GM21423 (cell line): ENCODE measurements around the gene EEPD1.
A peak's percentile ranks its signal among the peaks of the same experiment; 100 is the strongest.
"Not testable (repeated sequence)": the region's sequence is repeated elsewhere in the genome, so short reads cannot be mapped to it uniquely, and the experiment has no call there.

Source experiments
- ATAC-seq: cut with Tn5 transposase; IDR thresholded peaks from one replicate; pipeline ENCODE4 v1.9.1; 2021; ENCODE audit warnings: mild to moderate bottlenecking, moderate library complexity; ENCODE audit not compliant: unreplicated experiment

EEPD1 gene

GRCh38 chr7:36152756-36153570 is at the start of gene EEPD1:
TSS of gene EEPD1 (plus strand) at chr7:36153254. CDS start at chr7:36154325, 1,071 bp downstream.
- ATAC-seq, result peak; percentile 97

- no peak for ATAC-seq
These were observed 49.1 kb upstream of the EEPD1 start for GRCh38 chr7:36103837-36104561.

GRCh38 chr7:36106972-36107908 is 45.8 kb upstream of the EEPD1 start:
- ATAC-seq, result not testable (repeated sequence)

GRCh38 chr7:36107926-36108631 is 45.0 kb upstream of the EEPD1 start:
- ATAC-seq, result no peak

- no peak for ATAC-seq
These were observed 43.9 kb upstream of the EEPD1 start for GRCh38 chr7:36109013-36109627.

- no peak for ATAC-seq
These were observed 42.5 kb upstream of the EEPD1 start for GRCh38 chr7:36110584-36110983.

GRCh38 chr7:36112969-36113368 is 40.1 kb upstream of the EEPD1 start:
- no peak for ATAC-seq

- no peak for ATAC-seq
These were observed 38.7 kb upstream of the EEPD1 start for GRCh38 chr7:36114355-36114754.

- ATAC-seq, result peak; percentile 99
These were observed 37.4 kb upstream of the EEPD1 start for GRCh38 chr7:36115448-36116321.

GRCh38 chr7:36116347-36117202 is 36.5 kb upstream of the EEPD1 start:
- no peak for ATAC-seq

- ATAC-seq, result no peak
These were observed 35.7 kb upstream of the EEPD1 start for GRCh38 chr7:36117203-36117840.

GRCh38 chr7:36118344-36118743 is 34.7 kb upstream of the EEPD1 start:
- ATAC-seq, result no peak

GRCh38 chr7:36119005-36119706 is 33.9 kb upstream of the EEPD1 start:
- no peak for ATAC-seq

GRCh38 chr7:36119983-36120646 is 32.9 kb upstream of the EEPD1 start:
- ATAC-seq, result not testable (repeated sequence)

- ATAC-seq, result not testable (repeated sequence)
These were observed 27.4 kb upstream of the EEPD1 start for GRCh38 chr7:36125630-36126029.

- ATAC-seq, result no peak
These were observed 25.8 kb upstream of the EEPD1 start for GRCh38 chr7:36127075-36127740.
